OCI-LY1 (cell line): Measurements from ENCODE around the gene TXNDC15.

Experiments used
- CTCF ChIP-seq: fragments of 200-600 bp; sonication (generic), shearing (Covaris generic); IDR thresholded peaks from 2 replicates; pipeline ENCODE4 v1.5.1; 2017; ENCODE audit warnings: mild to moderate bottlenecking, antibody characterized with exemption, low read length, moderate library complexity, mixed read lengths
- EZH2 ChIP-seq: fragments of 200-600 bp; sonication (generic), shearing (Covaris generic); IDR thresholded peaks from 2 replicates; pipeline ENCODE4 v1.8.0; 2017; ENCODE audit warnings: borderline replicate concordance, mixed run types, mild to moderate bottlenecking, antibody characterized with exemption, low read length, moderate library complexity, mixed read lengths

- no peak for TF ChIP-seq CTCF
- TF ChIP-seq EZH2: no peak
These were observed 39.1 kb downstream of the TXNDC15 start for GRCh38 chr5:134913254-134913653.
